HepG2 (cell line): ENCODE data around the gene TNFRSF25. TPM values are rescaled to one million over a fixed set of nuclear protein-coding genes. Genes with fewer than 3 reads are reported as not detected.

Experiments
- AGO2 ChIP-seq: fragments of 200-400 bp; formaldehyde crosslinking; optimal IDR thresholded peaks from 2 replicates; pipeline ENCODE3; 2017; ENCODE audit warnings: mild to moderate bottlenecking, low read depth, low read length, moderate library complexity
- ELF3 ChIP-seq: IDR thresholded peaks from 2 replicates; pipeline ENCODE4 v1.6.1; 2016; ENCODE audit warnings: missing genetic modification reagents, missing compliant biosample characterization
- ERF ChIP-seq: IDR thresholded peaks from 2 replicates; pipeline ENCODE4 v1.6.1; 2018; ENCODE audit warnings: missing biosample characterization, missing genetic modification reagents
- FOSL2 ChIP-seq: sonication (generic); formaldehyde crosslinking; IDR thresholded peaks from 2 replicates; pipeline ENCODE4 v1.4.0; 2020; ENCODE audit warnings: missing genetic modification reagents
- HMG20A ChIP-seq: IDR thresholded peaks from 2 replicates; pipeline ENCODE4 v1.6.1; 2016; ENCODE audit warnings: borderline replicate concordance
- LCORL ChIP-seq, 2 experiments: fragments of 450-650 bp in 1 of 2; sonication (generic) in 1 of 2; formaldehyde crosslinking in 1 of 2; IDR thresholded peaks; 2 replicates each; pipeline versions ENCODE4 v1.5.0 to v1.6.1; 2017 to 2020; ENCODE audit warnings: antibody characterized with exemption in 1 of 2, missing genetic modification reagents in 1 of 2
- MTERF4 ChIP-seq: sonication (generic); formaldehyde crosslinking; IDR thresholded peaks from 2 replicates; pipeline ENCODE4 v1.8.0; 2023; ENCODE audit warnings: mild to moderate bottlenecking, missing genetic modification reagents
- NAIF1 ChIP-seq: sonication (generic); formaldehyde crosslinking; IDR thresholded peaks from 2 replicates; pipeline ENCODE4 v1.5.0; 2020; ENCODE audit warnings: mild to moderate bottlenecking, missing genetic modification reagents, borderline replicate concordance
- NFE2L1 ChIP-seq: sonication (generic); formaldehyde crosslinking; IDR thresholded peaks from 2 replicates; pipeline ENCODE4 v1.4.0; 2020; ENCODE audit warnings: missing genetic modification reagents, mild to moderate bottlenecking, borderline replicate concordance
- PHF8 ChIP-seq: sonication (generic); formaldehyde crosslinking; IDR thresholded peaks from 2 replicates; pipeline ENCODE4 v1.5.0; 2020; ENCODE audit warnings: missing genetic modification reagents
- TAF1 ChIP-seq: sonication (generic); formaldehyde crosslinking; IDR thresholded peaks from 2 replicates; pipeline ENCODE4 v1.4.0; 2020; ENCODE audit warnings: missing genetic modification reagents
- TBX2 ChIP-seq: sonication (generic); formaldehyde crosslinking; IDR thresholded peaks from 2 replicates; pipeline ENCODE4 v1.5.0; 2020; ENCODE audit warnings: missing genetic modification reagents, mild to moderate bottlenecking, borderline replicate concordance
- TFAP4 ChIP-seq: sonication (generic); IDR thresholded peaks from 2 replicates; pipeline ENCODE4 v1.6.1; 2016; ENCODE audit warnings: low read depth, borderline replicate concordance
- ZNF331 ChIP-seq: sonication (generic); formaldehyde crosslinking; IDR thresholded peaks from 2 replicates; pipeline ENCODE4 v1.4.0; 2020; ENCODE audit warnings: missing genetic modification reagents
- ZNF343 ChIP-seq: sonication (generic); formaldehyde crosslinking; IDR thresholded peaks from 2 replicates; pipeline ENCODE4 v1.4.0; 2020; ENCODE audit warnings: mild to moderate bottlenecking, missing genetic modification reagents
- ZNF350 ChIP-seq: sonication (generic); formaldehyde crosslinking; IDR thresholded peaks from 2 replicates; pipeline ENCODE4 v1.4.0; 2020; ENCODE audit warnings: mild to moderate bottlenecking, low read depth, missing genetic modification reagents, borderline replicate concordance
- ZNF503 ChIP-seq: sonication (generic); formaldehyde crosslinking; IDR thresholded peaks from 2 replicates; pipeline ENCODE4 v1.4.0; 2020; ENCODE audit warnings: missing genetic modification reagents
- ZNF607 ChIP-seq: sonication (generic); formaldehyde crosslinking; IDR thresholded peaks from 2 replicates; pipeline ENCODE4 v1.5.1; 2020; ENCODE audit warnings: missing genetic modification reagents, mild to moderate bottlenecking, borderline replicate concordance
- ZNF704 ChIP-seq: sonication (generic); formaldehyde crosslinking; IDR thresholded peaks from 2 replicates; pipeline ENCODE4 v1.8.1; 2023; ENCODE audit warnings: mild to moderate bottlenecking, inconsistent platforms, moderate library complexity, missing genetic modification reagents, borderline replicate concordance
- ZNF724P ChIP-seq: sonication (generic); formaldehyde crosslinking; IDR thresholded peaks from 2 replicates; pipeline ENCODE4 v1.8.0; 2022; ENCODE audit warnings: missing genetic modification reagents, borderline replicate concordance
- ZNF790 ChIP-seq: sonication (generic); formaldehyde crosslinking; IDR thresholded peaks from 2 replicates; pipeline ENCODE4 v1.8.0; 2022; ENCODE audit warnings: missing genetic modification reagents, mild to moderate bottlenecking, borderline replicate concordance
- ZNF850 ChIP-seq: sonication (generic); formaldehyde crosslinking; conservative IDR thresholded peaks from 2 replicates; pipeline ENCODE4 v1.9.0; 2021; ENCODE audit warnings: mild to moderate bottlenecking, missing genetic modification reagents
- polyA plus RNA-seq, 8 experiments: library from polyadenylated mRNA; depleted of rRNA in 3 of 8; stranded (reverse) in 7 of 8; unstranded in 1 of 8; fragments of >200 nt; fragmentation: Illumina TruSeq in 4 of 8; extraction: Trizol in 4 of 8; gene quantifications; 2 replicates each; pipeline versions ENCODE4 v1.2.1 to v1.2.3, GENCODE V29; 2011 to 2016; ENCODE audit warnings: low read depth in 4 of 8, missing spikeins in 1 of 8, mixed read lengths in 1 of 8; ENCODE audit not compliant: insufficient read depth in 1 of 8
- total RNA-seq, 5 experiments: library from RNA; depleted of rRNA; stranded (reverse); fragments of >200 nt; fragmentation: Illumina TruSeq; extraction: Trizol; gene quantifications; 2 replicates each; pipeline ENCODE4 v1.2.3, GENCODE V29; 2016; ENCODE audit warnings: low read depth in 1 of 5

TNFRSF25 gene
- total and polyA plus RNA-seq, 2 of the 13 experiments (the other 11 are each of a cell fraction or from before 2014, with no cell fraction given): 1.4 to 1.5 TPM

- TF ChIP-seq ERF (CRISPR knock-in tag): peak; percentile 13; the same call in 1 of the 2 replicates
- TF ChIP-seq NFE2L1 (CRISPR knock-in tag): peak; percentile 46; the same call in 1 of the 2 replicates
- peak; percentile 12; the same call in 1 of the 2 replicates for TF ChIP-seq ELF3 (CRISPR knock-in tag)
- TF ChIP-seq PHF8 (CRISPR knock-in tag): peak; percentile 69
- TF ChIP-seq ZNF503 (CRISPR knock-in tag): 0 out of 2 replicates have a peak, but pooled peaks have one; percentile 18
- TF ChIP-seq TBX2 (CRISPR knock-in tag): peak; percentile 67
- 0 out of 2 replicates have a peak, but pooled peaks have one; percentile 87 for TF ChIP-seq ZNF343
- TF ChIP-seq ZNF350 (CRISPR knock-in tag): peak; percentile 68; the same call in 1 of the 2 replicates
- no peak for TF ChIP-seq AGO2
- TF ChIP-seq ZNF724P (CRISPR knock-in tag): 0 out of 2 replicates have a peak, but pooled peaks have one; percentile 61
- TF ChIP-seq ZNF331 (CRISPR knock-in tag): 0 out of 2 replicates have a peak, but pooled peaks have one; percentile 22
- TF ChIP-seq NAIF1: 0 out of 2 replicates have a peak, but pooled peaks have one; percentile 41
- TF ChIP-seq LCORL (IDR thresholded peaks at IDR 0.05): no peak
- peak; percentile 89 for TF ChIP-seq LCORL (CRISPR knock-in tag; IDR thresholded peaks at IDR 0.05)
- peak; percentile 17; the same call in 1 of the 2 replicates for TF ChIP-seq FOSL2
- TF ChIP-seq TFAP4: peak; percentile 63; the same call in 1 of the 2 replicates
- peak; percentile 69 for TF ChIP-seq TAF1 (CRISPR knock-in tag)
- TF ChIP-seq HMG20A (CRISPR knock-in tag): no peak
- TF ChIP-seq MTERF4 (CRISPR knock-in tag): 0 out of 2 replicates have a peak, but pooled peaks have one; percentile 28
- 0 out of 2 replicates have a peak, but pooled peaks have one; percentile 53 for TF ChIP-seq ZNF790 (CRISPR knock-in tag)
- no peak; the same call in 1 of the 2 replicates for TF ChIP-seq ZNF704 (CRISPR knock-in tag)
- 0 out of 2 replicates have a peak, but pooled peaks have one; percentile 32 for TF ChIP-seq ZNF607 (CRISPR knock-in tag)
- no peak for TF ChIP-seq ZNF850 (CRISPR knock-in tag)
Measured at GRCh38 chr1:6490181-6491080, 24.5 kb upstream of the TNFRSF25 start (continued).
